IMR-90 (cell line): ENCODE measurements around the gene TRAPPC4. TPM values are rescaled to one million over a fixed set of nuclear protein-coding genes. Genes with fewer than 3 reads are reported as not detected.

Experiments
- ATAC-seq: fragments of 200-7000 bp; cut with Tn5 transposase; 2 replicates; pipeline ENCODE4 v1.9.1; 2020; ENCODE audit warnings: low read depth, mild to moderate bottlenecking, moderate library complexity
- BruUV-seq: library from RNA; stranded (reverse); fragments of 400-500 nt; replicated peaks from 2 replicates; lab custom pipeline; 2021; lab: Mats Ljungman, UMichigan
- CTCF ChIA-PET: fragments of 300-600 bp; formaldehyde crosslinking; extraction: SDS; loops from one replicate; lab custom pipeline; 2021; ENCODE audit warnings: antibody characterized with exemption; lab: Yijun Ruan, JAX
- POLR2A ChIA-PET: fragments of 300-600 bp; sonication (Branson Sonifier 250); formaldehyde crosslinking; loops from one replicate; lab custom pipeline; 2022; ENCODE audit warnings: antibody characterized with exemption; ENCODE audit not compliant: unreplicated experiment; lab: Charles Lee
- DNase-seq: peaks from one replicate; pipeline ENCODE4 v3.0.0; 2013
- H2AFZ ChIP-seq: replicated peaks from 2 replicates; pipeline ENCODE3; 2013; ENCODE audit warnings: low read length, mild to moderate bottlenecking; ENCODE audit not compliant: poor library complexity
- H2AK5ac ChIP-seq: 2 replicates; pipeline ENCODE4 v1.6.1; 2013; ENCODE audit warnings: low read depth, low read length, inconsistent platforms
- H2AK9ac ChIP-seq: replicated peaks from 2 replicates; pipeline ENCODE3; 2013; ENCODE audit warnings: mild to moderate bottlenecking, low read depth, low read length, moderate library complexity; ENCODE audit not compliant: poor library complexity
- H2BK120ac ChIP-seq: 2 replicates; pipeline ENCODE4 v1.6.1; 2013; ENCODE audit warnings: low read depth, low read length, inconsistent platforms
- H2BK15ac ChIP-seq: 3 replicates; pipeline ENCODE4 v1.6.1; 2013; ENCODE audit warnings: low read depth, low read length, inconsistent platforms
- H2BK20ac ChIP-seq: 2 replicates; pipeline ENCODE4 v1.6.1; 2013; ENCODE audit warnings: low read depth, mild to moderate bottlenecking, inconsistent platforms, low read length, moderate library complexity
- H2BK5ac ChIP-seq: 2 replicates; pipeline ENCODE4 v1.6.1; 2013; ENCODE audit warnings: mild to moderate bottlenecking, low read depth, low read length, inconsistent platforms; ENCODE audit not compliant: poor library complexity, severe bottlenecking
- H3K14ac ChIP-seq: replicated peaks from 2 replicates; pipeline ENCODE4 v1.6.1; 2013; ENCODE audit warnings: low read depth, low read length, inconsistent platforms
- H3K18ac ChIP-seq: 2 replicates; pipeline ENCODE4 v1.6.1; 2013; ENCODE audit warnings: low read depth, low read length, control low read depth
- H3K23ac ChIP-seq: 2 replicates; pipeline ENCODE4 v1.6.1; 2013; ENCODE audit warnings: low read depth, low read length, inconsistent platforms
- H3K27ac ChIP-seq: 2 replicates; pipeline ENCODE4 v1.5.1; 2013; ENCODE audit warnings: mild to moderate bottlenecking, control low read depth, low read length; ENCODE audit not compliant: insufficient read depth
- H3K27me3 ChIP-seq: 2 replicates; pipeline ENCODE4 v1.6.1; 2013; ENCODE audit warnings: low read length; ENCODE audit not compliant: control insufficient read depth, insufficient read depth
- H3K36me3 ChIP-seq: 2 replicates; pipeline ENCODE4 v1.6.1; 2013; ENCODE audit warnings: low read length, mixed read lengths; ENCODE audit not compliant: control insufficient read depth, insufficient read depth
- H3K4ac ChIP-seq: 2 replicates; pipeline ENCODE4 v1.6.1; 2013; ENCODE audit warnings: low read depth, low read length, inconsistent platforms
- H3K4me1 ChIP-seq: 2 replicates; pipeline ENCODE4 v1.6.1; 2013; ENCODE audit warnings: low read length, mixed read lengths; ENCODE audit not compliant: control insufficient read depth, insufficient read depth
- H3K4me2 ChIP-seq: 2 replicates; pipeline ENCODE4 v1.6.1; 2013; ENCODE audit warnings: low read depth, mild to moderate bottlenecking, control low read depth, low read length, moderate library complexity
- H3K4me3 ChIP-seq: 2 replicates; pipeline ENCODE4 v1.5.1; 2013; ENCODE audit warnings: low read depth, mild to moderate bottlenecking, control low read depth, low read length, moderate library complexity; ENCODE audit not compliant: insufficient read depth
- H3K56ac ChIP-seq: 2 replicates; pipeline ENCODE4 v1.6.1; 2013; ENCODE audit warnings: low read length, inconsistent platforms; ENCODE audit not compliant: insufficient read depth; ENCODE audit errors: extremely low read depth
- H3K79me1 ChIP-seq, 2 experiments: 2 replicates each; pipeline ENCODE4 v1.6.1; 2013; ENCODE audit warnings: low read length in 2 of 2, inconsistent platforms in 1 of 2, low read depth in 1 of 2
- H3K9ac ChIP-seq: 2 replicates; pipeline ENCODE4 v1.6.1; 2013; ENCODE audit warnings: low read depth, low read length, control low read depth
- H3K9me1 ChIP-seq: 2 replicates; pipeline ENCODE4 v1.6.1; 2013; ENCODE audit warnings: low read length, inconsistent platforms; ENCODE audit not compliant: insufficient read depth
- H3K9me3 ChIP-seq: 2 replicates; pipeline ENCODE4 v1.6.1; 2013; ENCODE audit warnings: low read length; ENCODE audit not compliant: control insufficient read depth, insufficient read depth
- H4K20me1 ChIP-seq: 2 replicates; pipeline ENCODE4 v1.6.1; 2013; ENCODE audit warnings: low read length, inconsistent platforms; ENCODE audit not compliant: insufficient read depth
- H4K5ac ChIP-seq: 2 replicates; pipeline ENCODE4 v1.6.1; 2013; ENCODE audit warnings: mild to moderate bottlenecking, low read depth, low read length, control low read depth
- H4K8ac ChIP-seq, 2 experiments: 2 replicates each; pipeline ENCODE4 v1.6.1; 2013; ENCODE audit warnings: low read depth in 2 of 2, low read length in 2 of 2, control low read depth in 1 of 2, inconsistent platforms in 1 of 2
- H4K91ac ChIP-seq: 2 replicates; pipeline ENCODE4 v1.6.1; 2013; ENCODE audit warnings: low read depth, low read length, inconsistent platforms; ENCODE audit not compliant: insufficient read depth
- CEBPB ChIP-seq: IDR thresholded peaks from 2 replicates; pipeline ENCODE4 v1.6.1; 2012; ENCODE audit warnings: low read depth, low read length, improper control_type of control experiment
- CHD1 ChIP-seq: IDR thresholded peaks from 2 replicates; pipeline ENCODE4 v1.6.1; 2012; ENCODE audit warnings: low read depth, low read length, improper control_type of control experiment
- FOS ChIP-seq: fragments of 150-350 bp; IDR thresholded peaks from 2 replicates; pipeline ENCODE4 v1.6.1; 2016; ENCODE audit warnings: low read depth, low read length
- MAFK ChIP-seq: IDR thresholded peaks from 2 replicates; pipeline ENCODE4 v1.6.1; 2012; ENCODE audit warnings: low read depth, low read length, improper control_type of control experiment
- MAZ ChIP-seq: IDR thresholded peaks from 2 replicates; pipeline ENCODE4 v1.6.1; 2012; ENCODE audit warnings: low read depth, mild to moderate bottlenecking, low read length, improper control_type of control experiment, moderate library complexity, borderline replicate concordance
- MXI1 ChIP-seq: IDR thresholded peaks from 2 replicates; pipeline ENCODE4 v1.6.1; 2012; ENCODE audit warnings: low read depth, mild to moderate bottlenecking, low read length, moderate library complexity, borderline replicate concordance
- NFE2L2 ChIP-seq: fragments of 150-350 bp; IDR thresholded peaks from 2 replicates; pipeline ENCODE4 v1.6.1; 2016; ENCODE audit warnings: low read depth, mild to moderate bottlenecking, low read length
- POLR2A ChIP-seq: IDR thresholded peaks from 2 replicates; pipeline ENCODE4 v1.6.1; 2012; ENCODE audit warnings: mild to moderate bottlenecking, low read depth, low read length
- RAD21 ChIP-seq: IDR thresholded peaks from 2 replicates; pipeline ENCODE4 v1.6.1; 2012; ENCODE audit warnings: low read length, improper control_type of control experiment
- SMC3 ChIP-seq: fragments of 150-350 bp; IDR thresholded peaks from 2 replicates; pipeline ENCODE4 v1.6.1; 2016; ENCODE audit warnings: low read depth, mild to moderate bottlenecking, antibody characterized with exemption, low read length, moderate library complexity
- WGBS, 2 experiments: methylation state at CpG; one replicate each; pipeline versions ENCODE4 v1.1.5 to v1.1.7; 2013; ENCODE audit warnings: missing lambda C conversion rate in 2 of 2; ENCODE audit not compliant: insufficient read length in 1 of 2; ENCODE audit errors: extremely low coverage in 2 of 2; 5-methylcytosine and 5-hydroxymethylcytosine counted together
- dilution Hi-C: fragments of 300-500 bp; cut with HindIII; formaldehyde crosslinking; loops from one replicate; pipeline ENCODE4 v1.14.3; 2018; ENCODE audit warnings: low sequenced_read_pairs; ENCODE audit not compliant: unreplicated experiment
- in situ Hi-C: fragments of 300-500 bp; cut with MboI; formaldehyde crosslinking; loops from 3 replicates; pipeline ENCODE4 v1.14.3; 2019; ENCODE audit warnings: low sequenced_read_pairs, inconsistent platforms, mixed read lengths
- intact Hi-C: fragments of 100-400 bp; cut with micrococcal nuclease; formaldehyde crosslinking; loops from 2 replicates; pipeline ENCODE4 v1.10.0; 2022
- polyA plus RNA-seq, 3 experiments: library from polyadenylated mRNA; depleted of rRNA; stranded (reverse); fragments of >200 nt; gene quantifications; 2 replicates each; pipeline ENCODE4 v1.2.3, GENCODE V29; 2012; ENCODE audit warnings: low replicate concordance in 1 of 3
- total RNA-seq: library from RNA; depleted of rRNA; stranded (reverse); fragments of >200 nt; gene quantifications from 2 replicates; pipeline ENCODE4 v1.2.3, GENCODE V29; 2012
- TF ChIP-seq, protein P1 (sequence below): fragments of 150-350 bp; IDR thresholded peaks from 2 replicates; pipeline ENCODE4 v1.6.1; 2017; ENCODE audit warnings: mild to moderate bottlenecking, antibody characterized with exemption, low read length, low read depth

Gene TRAPPC4
- total and polyA plus RNA-seq, 2 of the 4 experiments (the other 2 are of a cell fraction), result 102 to 162 TPM

DNA sequence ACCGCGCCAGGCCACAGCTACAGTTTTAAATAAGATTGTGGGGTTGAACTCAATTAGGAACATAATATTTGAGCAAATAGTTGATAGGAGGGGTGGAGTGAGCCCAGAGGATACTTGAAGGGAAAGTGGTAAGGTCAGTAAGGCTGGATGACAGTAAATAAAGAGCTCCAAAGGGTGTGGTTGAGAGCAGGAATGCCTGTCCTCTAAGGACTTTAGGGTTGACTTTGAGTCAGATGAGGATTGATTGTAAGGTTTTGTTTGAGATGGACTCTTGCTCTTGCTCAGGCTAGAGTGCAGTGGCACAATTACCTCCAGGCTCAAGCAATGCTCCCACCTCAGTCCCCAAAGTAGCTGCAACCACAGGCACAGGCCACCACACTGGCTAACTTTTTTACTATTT, 44.6 kb upstream of the TRAPPC4 start:
- no peak overlapping the region for H2AFZ ChIP-seq
- in situ Hi-C loops, result no loop called here
- H2BK120ac ChIP-seq, result no peak overlapping the region
- no peak for DNase-seq
- no peak overlapping the region for H4K8ac ChIP-seq
- dilution Hi-C loops, result no loop called here
- no peaks in the 10 kb centered on the region for H3K36me3 ChIP-seq
- no peaks in the 10 kb centered on the region for H3K79me1 ChIP-seq
- no peak overlapping the region for H2BK15ac ChIP-seq
- peaks cover 32% of the 10 kb centered on the region for H3K27me3 ChIP-seq
- H4K5ac ChIP-seq, result no peak overlapping the region
- POLR2A ChIA-PET, result no interaction called here
- intact Hi-C loops, result no loop called here
- no peak overlapping the region for H3K56ac ChIP-seq
- no peak overlapping the region for H2AK9ac ChIP-seq
- CTCF ChIA-PET, result no interaction called here
- H3K9me3 ChIP-seq, result no peaks in the 10 kb centered on the region; the same call in 1 of the 2 replicates
- TF ChIP-seq MAZ (no peak), MAFK (no peak), CEBPB (no peak), RAD21 (no peak), FOS (no peak), SMC3 (no peak), CHD1 (no peak), NFE2L2 (no peak), POLR2A (no peak), MXI1 (no peak)
- TF ChIP-seq, protein P1, sequence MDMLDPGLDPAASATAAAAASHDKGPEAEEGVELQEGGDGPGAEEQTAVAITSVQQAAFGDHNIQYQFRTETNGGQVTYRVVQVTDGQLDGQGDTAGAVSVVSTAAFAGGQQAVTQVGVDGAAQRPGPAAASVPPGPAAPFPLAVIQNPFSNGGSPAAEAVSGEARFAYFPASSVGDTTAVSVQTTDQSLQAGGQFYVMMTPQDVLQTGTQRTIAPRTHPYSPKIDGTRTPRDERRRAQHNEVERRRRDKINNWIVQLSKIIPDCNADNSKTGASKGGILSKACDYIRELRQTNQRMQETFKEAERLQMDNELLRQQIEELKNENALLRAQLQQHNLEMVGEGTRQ, result no peak
- no peak overlapping the region for H3K4ac ChIP-seq
- no peak overlapping the region for H4K91ac ChIP-seq
- H3K4me2 ChIP-seq, result no peak overlapping the region
- no peaks in the 10 kb centered on the region for H3K9me1 ChIP-seq
- no peak overlapping the region for H2BK5ac ChIP-seq
- BruUV-seq, result no TSS peak
- no peak overlapping the region for H3K14ac ChIP-seq
- H3K4me3 ChIP-seq, result no peak overlapping the region
- no peaks in the 10 kb centered on the region for H4K20me1 ChIP-seq
- no peak overlapping the region for H3K18ac ChIP-seq
- no peak overlapping the region for H3K9ac ChIP-seq
- no CpG with 5 or more reads among the region's 2 CpGs for WGBS, 2 experiments
- no peak overlapping the region for H2BK20ac ChIP-seq
- H3K23ac ChIP-seq, result no peak overlapping the region
- no peak for ATAC-seq
- H3K4me1 ChIP-seq, result no peaks in the 10 kb centered on the region
- H2AK5ac ChIP-seq, result no peak overlapping the region
- no peak overlapping the region for H3K27ac ChIP-seq
